Hippocampal formation (tissue), 2 donors: ENCODE measurements around the gene FAM78B.

Experiments
- DNase-seq, 2 donors: peaks; one replicate each; lab custom pipeline; 2025; lab: John Stamatoyannopoulos, UW

FAM78B gene

DNA sequence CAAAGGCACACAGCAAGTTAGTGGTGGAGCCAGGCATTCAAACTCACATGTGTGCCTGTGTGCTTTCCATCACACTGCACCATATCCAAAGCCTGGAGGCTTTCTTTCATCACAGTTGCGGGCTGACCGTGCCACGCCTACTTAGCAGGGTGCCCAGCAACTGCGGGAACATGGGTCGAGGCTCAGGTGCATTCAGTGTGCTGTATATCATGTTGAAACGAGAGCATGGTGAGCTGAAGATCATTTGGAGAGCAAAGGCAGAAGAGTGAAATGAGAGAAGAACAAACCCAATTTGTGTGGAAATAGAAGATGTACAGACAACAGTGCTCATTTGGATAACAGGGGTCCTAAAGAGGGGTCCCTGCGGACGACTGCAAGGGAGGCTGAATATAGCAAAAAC is 46.5 kb downstream of the FAM78B start:
- DNase-seq: no peak

- DNase-seq: no peak
Measured at GRCh38 chr1:166119471-166119965, 47.3 kb downstream of the FAM78B start.

GRCh38 chr1:166117776-166118175 is 49.0 kb downstream of the FAM78B start:
- no peak for DNase-seq

GRCh38 chr1:166116026-166116425 is 50.8 kb downstream of the FAM78B start:
- no peak for DNase-seq

GRCh38 chr1:166114419-166114818 is 52.4 kb downstream of the FAM78B start:
- DNase-seq: no peak

DNA sequence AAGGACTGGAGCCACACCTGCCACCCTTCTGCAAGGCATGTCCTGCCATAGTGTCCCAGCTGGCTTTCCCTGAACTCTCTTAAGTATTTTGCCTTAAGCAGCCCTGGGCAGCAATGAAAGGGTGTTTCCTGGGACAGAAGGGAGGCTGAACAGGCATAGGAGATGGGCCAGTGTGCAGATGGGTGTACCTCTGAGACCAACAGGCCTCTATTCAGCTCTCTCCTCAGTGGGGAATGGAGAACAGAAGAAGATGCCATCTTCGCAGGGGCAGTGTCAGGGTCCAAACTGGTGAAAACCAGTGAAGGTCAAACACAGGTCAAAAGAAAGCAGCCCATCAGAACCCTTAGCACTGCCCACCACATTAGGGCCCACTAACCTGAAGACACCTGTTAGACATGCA is 53.2 kb downstream of the FAM78B start:
- DNase-seq: no peak

- DNase-seq: no peak
Measured at GRCh38 chr1:166113031-166113430, 53.8 kb downstream of the FAM78B start.

DNA sequence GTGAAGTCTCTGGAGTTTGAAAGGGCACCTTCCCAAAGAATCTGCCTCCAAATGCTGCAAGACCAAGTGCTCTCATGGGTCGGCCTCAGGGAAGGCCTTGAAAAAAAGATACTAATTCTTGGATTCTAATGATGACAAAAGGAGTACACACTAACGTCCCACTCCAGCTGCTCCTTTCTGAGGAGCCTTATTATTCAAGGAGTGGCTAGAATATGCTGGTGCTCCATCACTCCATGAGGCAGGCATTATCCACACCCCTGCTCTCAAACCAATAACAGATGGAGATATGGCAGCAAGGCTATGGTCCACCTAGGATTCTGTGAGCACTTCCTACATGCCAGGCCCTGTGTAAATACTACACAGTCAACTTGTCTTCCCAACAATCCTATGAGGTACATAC is 54.4 kb downstream of the FAM78B start:
- DNase-seq: no peak

DNA sequence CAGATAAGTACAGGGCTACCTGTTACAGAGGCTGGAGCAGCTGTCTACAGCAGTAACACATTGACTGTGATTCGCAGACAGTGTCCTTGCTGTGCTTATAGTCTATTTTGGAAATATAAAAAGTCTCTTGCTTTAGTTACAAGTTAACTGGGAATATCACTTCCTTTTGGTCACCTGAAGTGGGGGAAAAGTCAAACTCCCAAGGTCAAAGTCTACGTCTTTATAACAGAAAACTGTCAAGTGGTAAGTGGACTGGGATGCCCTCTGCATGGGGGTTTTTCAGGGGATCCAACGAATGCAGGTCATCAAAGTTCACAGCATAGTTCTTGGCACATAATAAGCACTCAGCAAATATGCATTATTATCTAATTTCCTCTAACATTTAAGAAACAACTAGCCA is 55.4 kb downstream of the FAM78B start:
- no peak for DNase-seq

DNA sequence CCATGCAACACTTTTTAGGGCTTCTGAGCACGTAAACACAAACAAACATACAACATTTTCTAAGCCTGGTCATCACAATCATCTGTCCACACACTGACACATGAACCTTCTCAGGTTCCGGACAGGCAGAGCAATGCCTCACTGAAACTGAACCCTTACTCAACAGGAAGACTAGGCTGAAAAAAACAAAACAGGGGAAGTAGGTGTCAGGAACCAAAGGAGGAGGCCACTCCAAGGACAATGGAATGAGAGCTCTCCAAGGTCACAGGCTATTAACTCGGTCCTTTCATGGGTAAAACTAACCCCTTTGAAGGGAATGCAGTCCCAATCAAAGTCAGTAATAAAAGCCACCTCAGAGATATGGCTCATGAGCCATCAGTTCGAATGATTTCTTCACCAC is 76.6 kb downstream of the FAM78B start:
- no peak for DNase-seq

GRCh38 chr1:166089804-166090203 is 77.0 kb downstream of the FAM78B start:
- no peak for DNase-seq

DNA sequence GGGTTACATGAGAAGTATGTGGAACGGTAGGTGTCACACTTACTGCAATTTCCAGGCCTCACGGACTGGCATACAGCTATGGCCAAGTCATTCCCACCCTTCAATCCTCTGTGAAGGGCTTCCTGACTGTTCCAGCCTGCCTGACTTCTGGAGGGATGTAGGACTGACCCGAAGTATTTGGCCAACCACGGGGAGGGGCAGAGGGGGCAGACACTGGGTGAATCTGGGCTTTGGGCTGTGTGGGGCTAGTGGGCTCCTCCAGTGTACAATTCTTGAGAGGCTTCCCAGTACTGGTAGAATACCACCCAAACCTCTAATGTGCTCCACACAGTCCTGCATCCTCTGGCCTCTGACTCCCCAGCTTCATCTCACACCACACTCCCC is 78.2 kb downstream of the FAM78B start:
- no peak for DNase-seq

GRCh38 chr1:166087734-166088571 is 78.8 kb downstream of the FAM78B start:
- DNase-seq: no peak

DNA sequence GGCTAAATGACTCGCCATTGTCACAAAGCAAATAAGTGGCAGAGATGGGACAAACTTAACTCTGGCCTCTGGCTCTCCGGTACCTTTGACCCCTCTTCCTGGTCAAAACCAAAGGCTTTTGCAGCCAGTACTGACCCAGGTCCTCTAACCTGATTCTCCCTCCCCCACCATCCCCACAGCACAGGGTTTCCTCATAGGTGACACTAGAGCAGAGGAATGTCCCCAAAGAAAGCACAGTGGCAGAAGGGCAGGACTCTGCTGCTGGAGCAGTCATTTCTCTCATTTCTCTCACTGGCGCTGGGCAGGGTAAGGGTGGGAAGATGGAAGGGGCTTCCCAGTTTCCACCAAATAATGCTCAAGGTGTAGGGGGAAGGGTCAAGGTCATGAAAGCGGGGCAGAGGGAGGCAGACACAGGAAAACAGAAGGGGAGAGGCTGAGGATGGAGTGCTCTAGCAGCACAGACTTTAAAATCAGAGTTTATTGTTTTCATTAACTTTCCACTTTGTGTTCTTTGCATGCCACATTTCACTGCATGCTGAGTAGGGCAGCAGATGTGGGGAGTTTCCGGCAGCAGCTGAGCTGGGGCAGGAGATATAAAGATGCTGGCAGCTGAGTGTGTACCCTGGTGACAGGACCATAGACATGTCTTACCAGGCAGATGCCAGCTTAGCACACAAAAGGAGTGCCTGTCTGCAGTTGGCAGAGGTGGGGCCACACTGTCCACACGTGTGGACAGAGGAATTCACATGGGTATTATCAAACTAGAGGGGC is 80.5 kb downstream of the FAM78B start:
- no peak for DNase-seq

- DNase-seq: no peak
Measured at GRCh38 chr1:166084613-166085012, 82.2 kb downstream of the FAM78B start.

- DNase-seq: no peak
Measured at GRCh38 chr1:166083887-166084286, 82.9 kb downstream of the FAM78B start.

DNA sequence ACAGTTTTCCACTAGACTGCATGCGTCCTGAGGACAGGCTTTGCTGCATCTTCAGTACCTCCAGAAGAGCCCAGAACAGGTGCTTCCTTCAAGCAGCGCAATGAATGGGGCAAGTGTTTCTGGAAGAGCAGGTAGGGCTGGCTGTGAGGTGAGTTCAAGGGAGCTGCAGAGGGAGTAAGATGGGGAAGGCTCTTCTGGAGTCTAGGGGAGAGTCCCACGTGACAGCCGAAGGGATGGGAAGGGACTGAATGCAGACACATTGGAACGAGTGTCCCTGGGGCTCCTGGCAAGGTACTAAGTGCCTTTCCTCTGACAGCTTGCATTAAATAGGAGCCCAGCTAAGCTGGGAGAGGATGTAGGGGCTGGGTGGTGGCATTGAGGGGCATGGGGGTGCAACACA is 84.2 kb downstream of the FAM78B start:
- DNase-seq: no peak

GRCh38 chr1:166080967-166081870 is 85.6 kb downstream of the FAM78B start:
- no peak for DNase-seq

- DNase-seq: no peak
Measured at GRCh38 chr1:166080277-166080966, 86.4 kb downstream of the FAM78B start.

- DNase-seq: no peak
Measured at GRCh38 chr1:166079276-166079675, 87.5 kb downstream of the FAM78B start.

DNA sequence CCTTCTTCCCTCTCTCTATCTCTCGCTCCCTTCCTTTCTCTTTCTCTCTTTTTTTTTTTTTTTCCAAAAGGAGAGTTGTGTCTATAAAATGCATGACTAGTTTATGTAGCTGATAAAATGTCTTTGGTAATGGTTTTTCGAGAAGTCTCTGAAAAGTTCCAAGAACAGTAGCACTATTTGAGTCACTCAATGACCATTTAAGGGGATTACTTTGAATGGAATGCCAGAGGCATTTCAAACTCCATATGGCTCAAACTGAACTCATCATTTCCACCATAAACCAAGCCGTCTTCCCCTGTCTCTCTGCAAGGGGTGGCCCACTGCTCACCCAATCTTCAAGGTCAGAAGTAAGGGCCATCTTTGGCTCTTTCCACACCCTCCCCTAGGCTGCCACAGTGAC is 93.3 kb downstream of the FAM78B start:
- no peak for DNase-seq

- DNase-seq: no peak
Measured at GRCh38 chr1:166069390-166069789, 97.4 kb downstream of the FAM78B start.
